Fibroblast of villous mesenchyme (primary cell): ENCODE data around the gene PRKAB2. TPM values are rescaled to one million over a fixed set of nuclear protein-coding genes. Genes with fewer than 3 reads are reported as not detected.

Experiments
- DNase-seq: peaks from one replicate; pipeline ENCODE4 v3.0.0-alpha.2; 2010; ENCODE audit warnings: low read depth
- H3K4me3 ChIP-seq: 2 replicates; pipeline ENCODE4 v1.5.1; 2011; ENCODE audit warnings: low read depth, mild to moderate bottlenecking, low read length
- CTCF ChIP-seq: IDR thresholded peaks from 2 replicates; pipeline ENCODE4 v1.5.1; 2012; ENCODE audit warnings: low read depth, mild to moderate bottlenecking, low read length; ENCODE audit not compliant: insufficient read depth
- total RNA-seq: library from RNA; depleted of rRNA; stranded (reverse); fragments of >200 nt; gene quantifications from 2 replicates; pipeline ENCODE4 v1.2.3, GENCODE V29; 2012

The PRKAB2 gene
- total RNA-seq, result 13.5 and 15.5 TPM in 2 replicates

GRCh38 chr1:147172168-147173016 is at the start of gene PRKAB2:
Gene PRKAB2, minus strand, starts transcription at chr1:147172470. Its CDS starts 326 bp downstream, at chr1:147172144.
- TF ChIP-seq CTCF, result peak; percentile 75
- peak; percentile 97 for DNase-seq
- H3K4me3 ChIP-seq, result peak within 1 kb of the TSS; percentile 91

- no peak for TF ChIP-seq CTCF
- DNase-seq, result peak; percentile 30
- H3K4me3 ChIP-seq, result no peak overlapping the region
These were observed 46.3 kb upstream of the PRKAB2 start for GRCh38 chr1:147218606-147219005.

GRCh38 chr1:147217141-147217540 is 44.9 kb upstream of the PRKAB2 start:
- no peak for DNase-seq
- no peak overlapping the region for H3K4me3 ChIP-seq
- no peak for TF ChIP-seq CTCF

GRCh38 chr1:147216124-147216523 is 43.9 kb upstream of the PRKAB2 start:
- DNase-seq, result no peak
- no peak for TF ChIP-seq CTCF
- H3K4me3 ChIP-seq, result no peak overlapping the region

- DNase-seq, result no peak
- no peak for TF ChIP-seq CTCF
- H3K4me3 ChIP-seq, result no peak overlapping the region
These were observed 43.3 kb upstream of the PRKAB2 start for GRCh38 chr1:147215540-147215916.

- TF ChIP-seq CTCF, result no peak
- no peak overlapping the region for H3K4me3 ChIP-seq
- DNase-seq, result peak; percentile 31
These were observed 42.7 kb upstream of the PRKAB2 start for GRCh38 chr1:147214842-147215539.
